ENCODE results near the gene LTBP4.

DNA sequence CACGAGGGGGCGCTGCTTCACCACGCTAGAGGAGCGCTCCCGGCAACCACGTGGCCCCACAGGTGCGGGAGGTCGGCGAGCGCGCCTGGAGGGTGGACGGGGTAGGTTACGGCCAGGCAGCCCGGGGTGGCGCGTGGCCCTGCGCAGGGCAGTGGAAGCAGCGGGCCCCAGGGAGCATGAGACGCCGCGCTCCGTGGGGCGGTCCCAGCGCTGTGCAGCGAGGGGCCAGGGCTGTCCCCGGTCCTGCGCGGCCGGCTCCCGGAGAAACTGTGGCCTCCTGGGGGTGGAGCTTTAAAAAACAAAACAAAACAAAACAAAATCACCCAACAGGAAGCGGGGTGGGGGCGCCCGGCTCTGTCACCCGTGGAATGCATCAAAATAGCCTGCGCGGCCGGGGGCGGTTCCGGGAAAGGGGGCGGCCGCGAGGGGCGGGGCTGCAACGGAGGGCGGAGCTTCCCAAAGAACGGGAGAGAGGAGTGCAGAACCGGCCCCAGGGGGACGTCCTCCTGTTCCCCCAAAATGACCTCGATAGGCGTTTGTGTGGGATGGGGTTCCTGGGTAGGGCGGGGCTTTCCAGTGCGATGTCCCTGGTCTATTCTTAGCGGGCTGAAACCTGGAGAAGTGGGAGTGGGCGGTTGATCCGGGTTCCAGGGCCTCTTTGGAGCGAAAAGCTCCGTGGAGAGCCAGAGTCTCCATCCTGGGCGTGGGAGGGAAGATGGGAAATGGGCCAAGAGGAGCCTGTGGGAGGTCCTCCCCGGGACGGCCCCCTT lies 61.9 kb downstream of the LTBP4 start:
- TF ChIP-seq POLR2A (IDR thresholded peaks at IDR 0.05), result peak; percentile 14
- TF ChIP-seq, protein P1, sequence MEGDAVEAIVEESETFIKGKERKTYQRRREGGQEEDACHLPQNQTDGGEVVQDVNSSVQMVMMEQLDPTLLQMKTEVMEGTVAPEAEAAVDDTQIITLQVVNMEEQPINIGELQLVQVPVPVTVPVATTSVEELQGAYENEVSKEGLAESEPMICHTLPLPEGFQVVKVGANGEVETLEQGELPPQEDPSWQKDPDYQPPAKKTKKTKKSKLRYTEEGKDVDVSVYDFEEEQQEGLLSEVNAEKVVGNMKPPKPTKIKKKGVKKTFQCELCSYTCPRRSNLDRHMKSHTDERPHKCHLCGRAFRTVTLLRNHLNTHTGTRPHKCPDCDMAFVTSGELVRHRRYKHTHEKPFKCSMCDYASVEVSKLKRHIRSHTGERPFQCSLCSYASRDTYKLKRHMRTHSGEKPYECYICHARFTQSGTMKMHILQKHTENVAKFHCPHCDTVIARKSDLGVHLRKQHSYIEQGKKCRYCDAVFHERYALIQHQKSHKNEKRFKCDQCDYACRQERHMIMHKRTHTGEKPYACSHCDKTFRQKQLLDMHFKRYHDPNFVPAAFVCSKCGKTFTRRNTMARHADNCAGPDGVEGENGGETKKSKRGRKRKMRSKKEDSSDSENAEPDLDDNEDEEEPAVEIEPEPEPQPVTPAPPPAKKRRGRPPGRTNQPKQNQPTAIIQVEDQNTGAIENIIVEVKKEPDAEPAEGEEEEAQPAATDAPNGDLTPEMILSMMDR (IDR thresholded peaks at IDR 0.05), result peak; percentile 97 to 99 (median 98)
